NCI-H1417 treated with DMSO at 0.1 percent for 48 hours (cell line): Measurements from ENCODE around the gene AMT.
"Not testable (repeated sequence)": the region's sequence is repeated elsewhere in the genome, so short reads cannot be mapped to it uniquely, and the experiment has no call there.

Experiments used
- DNase-seq: peaks from one replicate; lab custom pipeline; 2025; lab: John Stamatoyannopoulos, UW

The AMT gene

DNA sequence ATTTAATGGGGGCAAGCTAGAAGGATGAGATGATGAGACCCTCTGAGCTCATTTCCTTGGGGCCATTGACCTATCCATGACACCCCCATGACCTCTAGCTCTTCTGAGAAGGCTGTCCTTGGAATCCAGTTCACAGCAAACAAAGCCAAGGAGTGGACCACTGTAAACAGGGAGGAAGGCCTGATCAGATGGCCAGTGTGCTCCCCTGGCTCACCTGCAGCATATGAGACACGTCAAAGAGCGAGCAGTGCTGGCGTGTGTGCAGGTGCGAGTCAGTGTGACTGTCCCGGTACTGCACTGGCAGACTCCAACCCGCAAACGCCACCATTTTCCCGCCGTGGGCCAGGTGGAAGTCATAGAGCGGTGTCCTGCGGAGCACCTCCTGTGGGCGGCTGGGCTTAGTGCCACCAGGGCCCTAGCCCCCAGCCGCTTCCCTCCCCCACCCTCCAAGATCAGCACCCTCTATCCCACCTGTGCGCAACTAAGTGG, 339 bp downstream of the AMT start:
- DNase-seq = no peak

- DNase-seq = no peak
Measured at GRCh38 chr3:49417516-49418120, 4.7 kb downstream of the AMT start.

DNA sequence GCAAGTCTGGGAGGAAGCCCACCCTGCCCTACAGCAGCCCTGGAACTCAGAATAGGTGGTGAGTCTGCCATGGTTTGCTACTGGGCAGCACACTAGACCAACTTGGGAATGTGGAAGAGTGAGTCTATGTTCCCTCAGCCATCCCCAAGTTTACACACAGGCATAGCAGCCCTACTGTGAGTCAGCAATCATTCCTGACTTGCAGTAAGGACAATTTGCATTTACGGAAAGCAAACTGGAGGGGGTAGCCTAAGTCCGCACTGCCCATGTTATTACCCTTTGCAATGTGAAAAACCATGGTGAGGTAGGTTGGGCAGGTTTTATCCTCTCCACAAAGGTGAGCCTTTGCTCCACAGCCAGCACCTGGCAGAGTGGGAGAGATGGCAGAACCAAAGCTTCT, 5.4 kb downstream of the AMT start:
- DNase-seq = no peak

- no peak for DNase-seq
Measured at GRCh38 chr3:49415931-49416601, 6.2 kb downstream of the AMT start.

DNA sequence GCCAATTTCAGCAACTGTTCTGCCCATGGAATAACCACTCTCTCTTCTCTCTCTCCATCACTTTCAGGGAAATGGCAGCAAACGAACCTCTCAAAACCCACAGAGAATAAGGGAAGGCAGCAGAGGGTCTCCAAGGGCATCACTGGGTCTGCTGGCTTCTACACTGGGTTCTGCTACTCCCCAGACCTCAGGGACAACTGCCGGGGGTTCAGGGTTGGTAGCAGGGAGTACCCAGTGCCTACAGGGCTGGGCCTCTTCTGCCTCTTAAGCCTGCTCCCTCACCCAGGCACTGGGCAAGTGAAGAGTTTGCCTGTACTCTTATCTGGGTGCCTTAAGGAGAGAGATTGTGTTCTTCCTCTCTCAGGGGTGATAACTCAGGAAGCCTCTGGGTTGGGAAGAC, 7.5 kb downstream of the AMT start:
- DNase-seq = no peak

- no peak for DNase-seq
Measured at GRCh38 chr3:49413338-49413734, 8.9 kb downstream of the AMT start.

GRCh38 chr3:49412632-49413337, 9.5 kb downstream of the AMT start:
- no peak for DNase-seq

DNA sequence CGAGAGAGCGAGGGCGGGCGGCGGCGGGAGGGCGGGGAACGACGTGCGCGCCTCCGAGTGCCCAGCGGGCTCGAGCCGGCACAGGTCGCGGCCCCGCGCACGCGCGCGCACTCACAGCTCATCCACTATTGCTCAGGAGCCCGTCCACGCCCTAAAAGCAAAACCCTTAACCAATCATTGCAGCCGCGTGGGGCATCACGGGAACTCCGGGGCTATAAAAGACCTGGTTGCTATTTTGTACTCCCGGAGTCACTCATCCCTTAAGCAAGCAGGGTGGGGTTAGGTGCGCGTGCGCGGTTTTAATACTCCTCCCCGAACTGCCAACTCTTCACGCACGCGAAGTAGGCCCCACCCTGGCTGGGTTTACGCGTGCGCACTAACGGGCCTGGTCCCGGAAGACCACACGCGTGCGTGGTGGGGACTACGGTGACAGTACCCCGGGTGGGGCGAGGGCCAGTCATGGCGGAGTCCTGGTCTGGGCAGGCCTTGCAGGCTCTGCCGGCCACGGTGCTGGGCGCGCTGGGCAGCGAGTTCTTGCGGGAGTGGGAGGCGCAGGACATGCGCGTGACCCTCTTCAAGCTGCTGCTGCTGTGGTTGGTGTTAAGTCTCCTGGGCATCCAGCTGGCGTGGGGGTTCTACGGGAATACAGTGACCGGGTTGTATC, 10.2 kb downstream of the AMT start, which contains the start of the genes RHOA and TCTA:
Gene RHOA, minus strand, starts transcription at position 9 of the 664 bp plus-strand sequence. CDS start 36,387 bp downstream, outside the sequence.
Gene TCTA, plus strand, starts transcription at position 456 of the 664 bp plus-strand sequence. Its CDS starts 4 bp downstream, at position 460.
- peak; percentile 86 for DNase-seq

- DNase-seq = no peak
Measured at GRCh38 chr3:49411535-49411967, 10.7 kb downstream of the AMT start.

GRCh38 chr3:49410846-49411534, 11.3 kb downstream of the AMT start:
- DNase-seq = no peak

DNA sequence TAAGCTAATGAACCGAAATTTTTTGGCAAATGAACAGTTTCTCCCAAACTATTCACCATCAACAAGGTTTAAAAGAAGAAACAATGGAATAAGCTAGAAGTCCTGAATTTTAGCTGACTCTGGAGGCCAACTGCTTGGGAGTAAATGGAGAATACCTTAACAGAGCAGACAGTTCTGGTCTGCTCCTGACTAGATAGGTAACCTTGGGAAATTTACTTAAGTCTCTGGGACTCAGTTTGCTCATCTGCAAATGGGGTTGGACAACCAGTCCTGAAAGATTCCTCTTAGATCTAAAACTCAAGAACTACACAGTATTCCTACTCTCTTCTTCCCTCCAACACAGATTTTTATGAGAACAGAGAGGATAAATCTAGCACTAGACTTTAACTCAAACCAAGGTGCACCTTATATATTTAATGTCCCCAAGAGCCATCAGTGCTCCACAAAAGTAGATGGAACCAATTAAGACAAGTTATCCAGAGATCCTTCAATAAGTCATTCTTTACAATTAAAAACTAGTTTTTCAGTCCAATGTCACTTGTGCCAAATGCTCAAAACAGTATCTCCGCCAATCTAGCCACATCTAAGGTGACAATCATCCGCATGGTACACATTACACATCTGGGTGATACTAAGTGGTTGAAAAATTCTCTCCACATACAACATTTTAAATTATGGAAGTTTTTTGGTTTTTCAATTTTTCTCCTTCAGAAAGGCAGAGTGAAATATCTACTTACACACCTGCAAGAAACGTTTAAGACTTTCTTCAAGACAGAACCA, 12.0 kb downstream of the AMT start:
- no peak for DNase-seq

DNA sequence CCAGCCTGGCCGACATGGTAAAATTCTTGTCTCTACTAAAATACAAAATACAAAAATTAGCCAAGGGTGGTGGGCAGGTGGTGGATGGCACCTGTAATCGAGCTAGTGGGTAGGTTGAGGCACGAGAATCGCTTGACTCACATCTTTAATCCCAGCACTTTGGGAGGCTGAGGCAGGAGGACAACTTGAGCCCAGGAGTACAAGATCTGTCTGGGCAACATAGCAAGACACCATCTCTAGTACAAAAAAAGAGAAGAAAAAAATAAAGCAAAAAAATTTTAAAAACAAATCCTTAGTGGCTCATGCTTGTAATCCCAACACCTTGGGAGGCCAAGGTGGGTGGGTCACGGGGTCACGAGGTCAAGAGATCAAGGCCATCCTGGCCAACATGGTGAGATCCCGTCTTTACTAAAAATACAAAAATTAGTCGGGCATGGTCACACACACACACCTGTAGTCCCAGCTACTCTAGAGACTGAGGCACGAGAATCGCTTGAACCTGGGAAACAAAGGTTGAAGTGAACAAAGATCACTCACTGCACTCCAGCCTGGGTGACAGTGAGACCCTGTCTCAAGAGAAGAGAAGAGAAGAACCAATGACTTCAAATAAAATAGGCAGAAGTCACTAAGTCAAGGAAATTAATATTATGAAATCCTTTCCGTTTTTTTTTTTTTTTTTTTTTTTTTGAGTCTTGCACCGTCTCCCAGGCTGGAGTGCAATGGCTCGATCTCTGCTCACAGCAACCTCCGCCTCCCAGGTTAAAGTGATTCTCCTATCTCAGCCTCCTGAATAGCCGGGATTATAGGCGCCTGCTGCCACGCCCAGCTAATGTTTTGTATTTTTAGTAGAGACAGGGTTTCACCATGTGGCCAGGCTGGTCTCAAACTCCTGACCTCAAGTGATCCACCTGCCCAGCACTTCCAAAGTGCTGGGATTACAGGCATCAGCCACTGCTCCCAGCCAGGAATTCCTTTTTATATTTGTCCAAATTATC, 15.4 kb downstream of the AMT start:
- DNase-seq = no peak

- not testable (repeated sequence) for DNase-seq
Measured at GRCh38 chr3:49405570-49405969, 16.7 kb downstream of the AMT start.

- no peak for DNase-seq
Measured at GRCh38 chr3:49403891-49404290, 18.4 kb downstream of the AMT start.

- no peak for DNase-seq
Measured at GRCh38 chr3:49401766-49402165, 20.5 kb downstream of the AMT start.

DNA sequence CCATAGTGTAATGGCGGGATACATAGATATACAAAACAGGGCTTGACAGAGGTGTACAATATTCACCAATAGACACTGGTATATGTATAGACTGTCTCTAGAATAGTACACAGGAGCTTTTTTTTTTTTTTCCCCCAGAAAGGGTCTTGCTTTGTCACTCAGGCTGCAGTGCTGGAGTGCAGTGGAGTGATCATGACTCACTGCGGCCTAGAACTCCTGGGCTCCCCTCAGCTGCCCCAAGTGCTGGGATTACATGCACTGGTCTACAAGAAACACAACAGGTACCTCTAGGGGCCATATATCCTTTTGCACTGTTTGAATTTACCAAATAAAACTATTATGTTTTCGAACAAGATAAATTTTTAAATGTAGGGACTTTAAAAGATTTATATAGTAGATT, 22.8 kb downstream of the AMT start:
- no peak for DNase-seq

- DNase-seq = no peak
Measured at GRCh38 chr3:49397470-49397869, 24.8 kb downstream of the AMT start.

DNA sequence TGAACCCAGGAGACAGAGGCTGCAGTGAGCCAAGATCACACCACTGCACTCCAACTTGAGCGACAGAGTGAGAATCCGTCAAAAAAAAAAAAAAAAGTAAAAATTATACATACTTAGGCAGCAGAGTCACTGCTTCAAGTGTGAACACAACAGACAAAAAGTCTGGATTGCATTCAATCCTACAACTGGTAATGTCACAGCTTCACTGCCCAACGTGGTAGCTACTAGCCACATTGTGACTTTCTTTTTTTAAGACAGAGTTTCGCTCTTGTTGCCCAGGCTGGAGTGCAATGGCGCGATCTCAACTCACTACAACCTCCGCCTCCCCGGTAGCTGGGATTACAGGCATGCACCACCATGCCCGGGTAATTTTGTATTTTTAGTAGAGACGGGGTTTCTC, 31.0 kb downstream of the AMT start:
- not testable (repeated sequence) for DNase-seq

DNA sequence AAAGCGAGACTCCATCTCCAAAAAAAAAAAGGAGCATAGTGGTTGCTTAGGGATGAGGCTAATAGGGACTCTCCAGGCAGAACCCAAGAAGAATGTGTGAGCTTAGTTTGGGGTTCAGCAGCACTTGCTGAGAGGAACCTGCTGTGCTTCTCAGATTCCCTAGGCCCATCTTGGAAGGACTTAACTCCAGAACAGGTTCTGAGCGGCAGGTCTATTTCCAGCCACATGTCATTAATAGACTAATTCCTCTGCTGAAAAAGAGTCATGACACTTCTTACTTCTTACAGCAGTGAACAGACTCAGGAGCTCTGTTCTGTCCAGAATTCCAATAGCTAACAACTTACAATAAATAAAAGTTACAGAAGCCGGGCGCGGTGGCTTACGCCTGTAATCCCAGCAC, 33.0 kb downstream of the AMT start:
- DNase-seq = no peak
